Breast epithelium (tissue), 4 donors: ENCODE measurements around the gene GUK1. TPM values are rescaled to one million over a fixed set of nuclear protein-coding genes. Genes with fewer than 3 reads are reported as not detected.
A peak's percentile ranks its signal among the peaks of the same experiment; 100 is the strongest.

ENCODE experiments used
- DNase-seq, 2 donors: peaks; one replicate each; pipeline ENCODE4 v3.0.0-alpha.2; 2019; ENCODE audit warnings: low spot score in 2 of 2
- H3K27ac ChIP-seq, 2 donors: fragments of 200-600 bp; sonication (generic) in 1 of 2; one replicate each; pipeline ENCODE4 v1.5.1; 2016 to 2019; ENCODE audit warnings: mild to moderate bottlenecking in 1 of 2
- H3K27me3 ChIP-seq, 2 donors: fragments of 200-600 bp; sonication (generic) in 1 of 2; one replicate each; pipeline versions ENCODE4 v1.5.1 to v1.6.0; 2017 to 2019; ENCODE audit warnings: control low read depth in 1 of 2, mild to moderate bottlenecking in 1 of 2
- H3K36me3 ChIP-seq: fragments of 200-600 bp; one replicate; pipeline ENCODE4 v1.5.1; 2019
- H3K4me1 ChIP-seq, 2 donors: fragments of 200-600 bp; sonication (generic); one replicate each; pipeline ENCODE4 v1.5.1; 2016 to 2019; ENCODE audit warnings: control low read depth in 1 of 2
- H3K4me3 ChIP-seq, 3 donors: fragments of 200-600 bp; sonication (generic); 1 replicate in 2 of 3; 2 replicates in 1 of 3; pipeline ENCODE4 v1.5.1; 2016 to 2019; ENCODE audit warnings: mild to moderate bottlenecking in 3 of 3, moderate library complexity in 2 of 3
- H3K9me3 ChIP-seq, 2 donors: fragments of 200-600 bp; sonication (generic) in 1 of 2; one replicate each; pipeline ENCODE4 v1.5.1; 2016 to 2019; ENCODE audit warnings: control low read depth in 1 of 2
- POLR2A ChIP-seq: fragments of 450-650 bp; IDR thresholded peaks from one replicate; pipeline ENCODE4 v1.6.1; 2016; ENCODE audit warnings: antibody characterized with exemption, mild to moderate bottlenecking, moderate library complexity
- POLR2AphosphoS5 ChIP-seq, 3 donors: sonication (generic); formaldehyde crosslinking; IDR thresholded peaks; one replicate each; pipeline ENCODE4 v1.6.1; 2017; ENCODE audit warnings: antibody characterized with exemption in 3 of 3
- intact Hi-C: fragments of 100-400 bp; cut with DNase I; formaldehyde crosslinking; loops from one replicate; pipeline ENCODE4 v1.15.1; 2023; ENCODE audit warnings: low total_unique reads
- total RNA-seq, 3 donors: library from RNA; depleted of rRNA; stranded (reverse); fragments of >200 nt; gene quantifications; one replicate each; pipeline ENCODE4 v1.1.0, GENCODE V29; 2016
- TF ChIP-seq, protein P1 (sequence below), 3 donors: fragments of 450-650 bp; IDR thresholded peaks; one replicate each; pipeline ENCODE4 v1.5.1; 2016 to 2017; ENCODE audit warnings: antibody characterized with exemption in 3 of 3, mild to moderate bottlenecking in 3 of 3, moderate library complexity in 3 of 3

Gene GUK1
- total RNA-seq, 3 donors from 2014 or later: 218 to 413 (median 333) TPM

DNA sequence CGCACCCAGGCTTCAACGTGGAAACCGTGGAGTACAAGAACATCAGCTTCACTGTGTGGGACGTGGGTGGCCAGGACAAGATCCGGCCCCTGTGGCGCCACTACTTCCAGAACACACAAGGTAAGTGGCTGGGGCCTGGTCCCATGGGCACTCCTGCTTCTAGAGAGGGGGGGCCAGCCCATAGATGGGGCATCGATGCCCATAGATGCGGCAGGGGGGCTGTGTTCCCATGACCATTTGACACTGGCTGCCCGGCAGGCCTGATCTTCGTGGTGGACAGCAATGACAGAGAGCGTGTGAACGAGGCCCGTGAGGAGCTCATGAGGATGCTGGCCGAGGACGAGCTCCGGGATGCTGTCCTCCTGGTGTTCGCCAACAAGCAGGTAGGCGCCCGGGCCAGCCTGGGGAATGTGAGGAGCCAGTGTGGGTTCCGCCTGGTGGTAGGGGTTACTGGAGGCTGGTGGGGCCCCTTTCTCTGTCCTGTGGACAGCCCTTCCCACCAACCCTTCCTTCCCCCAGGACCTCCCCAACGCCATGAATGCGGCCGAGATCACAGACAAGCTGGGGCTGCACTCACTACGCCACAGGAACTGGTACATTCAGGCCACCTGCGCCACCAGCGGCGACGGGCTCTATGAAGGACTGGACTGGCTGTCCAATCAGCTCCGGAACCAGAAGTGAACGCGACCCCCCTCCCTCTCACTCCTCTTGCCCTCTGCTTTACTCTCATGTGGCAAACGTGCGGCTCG, 42.6 kb upstream of the GUK1 start:
- no peak overlapping the region for H3K4me3 ChIP-seq
- peaks cover 8 to 13% of the 10 kb centered on the region in 2 donors for H3K4me1 ChIP-seq
- no peaks in the 10 kb centered on the region for H3K27me3 ChIP-seq
- peaks cover 4% of the 10 kb centered on the region for H3K36me3 ChIP-seq
- no peak overlapping the region for H3K27ac ChIP-seq
- peaks cover 5 to 9% of the 10 kb centered on the region in 2 donors for H3K9me3 ChIP-seq
- no peak for TF ChIP-seq POLR2A
- TF ChIP-seq, protein P1, sequence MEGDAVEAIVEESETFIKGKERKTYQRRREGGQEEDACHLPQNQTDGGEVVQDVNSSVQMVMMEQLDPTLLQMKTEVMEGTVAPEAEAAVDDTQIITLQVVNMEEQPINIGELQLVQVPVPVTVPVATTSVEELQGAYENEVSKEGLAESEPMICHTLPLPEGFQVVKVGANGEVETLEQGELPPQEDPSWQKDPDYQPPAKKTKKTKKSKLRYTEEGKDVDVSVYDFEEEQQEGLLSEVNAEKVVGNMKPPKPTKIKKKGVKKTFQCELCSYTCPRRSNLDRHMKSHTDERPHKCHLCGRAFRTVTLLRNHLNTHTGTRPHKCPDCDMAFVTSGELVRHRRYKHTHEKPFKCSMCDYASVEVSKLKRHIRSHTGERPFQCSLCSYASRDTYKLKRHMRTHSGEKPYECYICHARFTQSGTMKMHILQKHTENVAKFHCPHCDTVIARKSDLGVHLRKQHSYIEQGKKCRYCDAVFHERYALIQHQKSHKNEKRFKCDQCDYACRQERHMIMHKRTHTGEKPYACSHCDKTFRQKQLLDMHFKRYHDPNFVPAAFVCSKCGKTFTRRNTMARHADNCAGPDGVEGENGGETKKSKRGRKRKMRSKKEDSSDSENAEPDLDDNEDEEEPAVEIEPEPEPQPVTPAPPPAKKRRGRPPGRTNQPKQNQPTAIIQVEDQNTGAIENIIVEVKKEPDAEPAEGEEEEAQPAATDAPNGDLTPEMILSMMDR (IDR thresholded peaks at IDR 0.05): no peak
- no peak for TF ChIP-seq POLR2AphosphoS5 (IDR thresholded peaks at IDR 0.05)
- intact Hi-C loops: no loop called here
- no peak for DNase-seq

DNA sequence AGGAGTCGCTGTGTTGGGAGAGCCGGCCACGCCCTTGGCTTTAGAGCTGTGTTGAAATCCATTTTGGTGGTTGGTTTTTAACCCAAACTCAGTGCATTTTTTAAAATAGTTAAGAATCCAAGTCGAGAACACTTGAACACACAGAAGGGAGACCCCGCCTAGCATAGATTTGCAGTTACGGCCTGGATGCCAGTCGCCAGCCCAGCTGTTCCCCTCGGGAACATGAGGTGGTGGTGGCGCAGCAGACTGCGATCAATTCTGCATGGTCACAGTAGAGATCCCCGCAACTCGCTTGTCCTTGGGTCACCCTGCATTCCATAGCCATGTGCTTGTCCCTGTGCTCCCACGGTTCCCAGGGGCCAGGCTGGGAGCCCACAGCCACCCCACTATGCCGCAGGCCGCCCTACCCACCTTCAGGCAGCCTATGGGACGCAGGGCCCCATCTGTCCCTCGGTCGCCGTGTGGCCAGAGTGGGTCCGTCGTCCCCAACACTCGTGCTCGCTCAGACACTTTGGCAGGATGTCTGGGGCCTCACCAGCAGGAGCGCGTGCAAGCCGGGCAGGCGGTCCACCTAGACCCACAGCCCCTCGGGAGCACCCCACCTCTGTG, 41.7 kb upstream of the GUK1 start:
- Histone ChIP-seq H3K4me3 (no peak overlapping the region), H3K36me3 (peaks cover 4% of the 10 kb centered on the region), H3K9me3 (peaks cover 5 to 9% of the 10 kb centered on the region in 2 donors), H3K4me1 (peaks cover 8% of the 10 kb centered on the region in 2 donors), H3K27me3 (no peaks in the 10 kb centered on the region), H3K27ac (no peak overlapping the region)
- DNase-seq: no peak
- intact Hi-C loops: no loop called here
- TF ChIP-seq, protein P1 (IDR thresholded peaks at IDR 0.05): no peak
- TF ChIP-seq POLR2AphosphoS5 (IDR thresholded peaks at IDR 0.05) (no peak), POLR2A (no peak)

DNA sequence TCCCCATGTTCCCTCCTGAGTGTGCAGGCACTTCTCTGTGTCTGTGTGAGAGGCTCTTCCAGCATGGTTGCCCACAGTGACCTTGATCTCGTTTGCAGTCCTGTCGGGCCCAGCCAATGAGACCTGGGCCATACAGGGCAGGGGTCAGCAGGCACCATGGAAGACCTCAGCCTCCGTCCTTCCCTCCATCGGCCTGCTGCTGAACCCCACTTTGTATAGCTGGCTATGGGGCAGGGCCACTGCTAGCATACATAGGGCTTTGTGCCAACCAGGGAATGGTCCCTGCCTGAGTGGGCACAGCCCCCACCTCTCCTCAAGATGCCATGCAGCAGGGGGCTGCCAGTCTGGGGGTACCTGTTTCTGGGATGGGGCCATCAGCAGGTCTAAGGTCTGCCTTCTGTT, 40.7 kb upstream of the GUK1 start:
- intact Hi-C loops: no loop called here
- H3K36me3 ChIP-seq: peaks cover 4% of the 10 kb centered on the region
- DNase-seq: no peak
- H3K4me1 ChIP-seq: peaks cover 8 to 13% of the 10 kb centered on the region in 2 donors
- H3K27ac ChIP-seq: no peak overlapping the region
- TF ChIP-seq POLR2A (no peak), POLR2AphosphoS5 (IDR thresholded peaks at IDR 0.05) (no peak)
- TF ChIP-seq, protein P1 (IDR thresholded peaks at IDR 0.05): no peak
- no peaks in the 10 kb centered on the region for H3K27me3 ChIP-seq
- H3K4me3 ChIP-seq: no peak overlapping the region
- H3K9me3 ChIP-seq: peaks cover 4 to 5% of the 10 kb centered on the region in 2 donors

DNA sequence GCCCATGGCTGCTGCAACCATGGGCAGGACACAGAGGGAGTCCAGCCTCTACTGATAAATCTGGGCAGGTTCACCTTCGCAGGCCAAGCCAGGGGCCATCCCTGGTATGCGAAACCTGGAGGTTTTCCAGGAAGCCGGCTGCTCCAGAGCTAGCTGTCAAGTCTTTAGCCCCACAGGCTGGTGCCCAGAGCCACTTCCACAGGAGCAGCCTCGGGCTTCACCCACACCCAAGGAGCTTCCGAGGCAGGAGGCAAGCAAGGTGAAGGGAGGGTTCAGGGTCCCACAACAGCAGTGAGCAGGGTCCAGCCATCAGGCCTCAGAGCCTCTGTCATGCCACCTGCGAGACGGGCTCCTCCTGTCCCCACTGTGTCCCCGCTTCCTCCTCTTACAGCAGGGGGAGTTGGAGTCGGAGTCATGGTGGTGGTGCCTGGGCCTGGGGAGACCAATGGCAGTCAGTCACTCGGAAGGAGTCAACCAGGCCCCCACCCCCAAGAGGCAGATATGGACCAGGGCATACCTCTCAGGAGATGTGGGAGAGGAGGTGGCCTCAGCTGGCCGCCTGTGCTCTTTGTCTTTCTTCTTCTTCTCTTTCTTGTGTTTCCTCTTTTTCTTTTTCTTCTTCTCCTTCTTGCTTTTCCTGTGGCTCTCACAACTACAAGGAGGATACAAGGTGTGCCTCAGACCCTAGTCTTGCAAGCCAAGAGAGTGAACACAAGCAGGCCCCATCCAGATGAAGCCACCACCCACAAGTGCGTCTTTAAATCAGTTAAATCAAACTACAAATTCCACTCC, 39.1 kb upstream of the GUK1 start:
- Histone ChIP-seq H3K4me3 (no peak overlapping the region), H3K27ac (peak overlapping the region; percentile 84 to 94), H3K4me1 (peaks cover 8 to 12% of the 10 kb centered on the region in 2 donors), H3K9me3 (no peaks in the 10 kb centered on the region), H3K36me3 (peaks cover 4% of the 10 kb centered on the region), H3K27me3 (no peaks in the 10 kb centered on the region)
- intact Hi-C loops: no loop called here
- no peak for DNase-seq
- TF ChIP-seq, protein P1 (IDR thresholded peaks at IDR 0.05): no peak
- TF ChIP-seq POLR2AphosphoS5 (IDR thresholded peaks at IDR 0.05): no peak
- TF ChIP-seq POLR2A: no peak
